Measurements from ENCODE around the gene CHAF1A.

Gene CHAF1A

DNA sequence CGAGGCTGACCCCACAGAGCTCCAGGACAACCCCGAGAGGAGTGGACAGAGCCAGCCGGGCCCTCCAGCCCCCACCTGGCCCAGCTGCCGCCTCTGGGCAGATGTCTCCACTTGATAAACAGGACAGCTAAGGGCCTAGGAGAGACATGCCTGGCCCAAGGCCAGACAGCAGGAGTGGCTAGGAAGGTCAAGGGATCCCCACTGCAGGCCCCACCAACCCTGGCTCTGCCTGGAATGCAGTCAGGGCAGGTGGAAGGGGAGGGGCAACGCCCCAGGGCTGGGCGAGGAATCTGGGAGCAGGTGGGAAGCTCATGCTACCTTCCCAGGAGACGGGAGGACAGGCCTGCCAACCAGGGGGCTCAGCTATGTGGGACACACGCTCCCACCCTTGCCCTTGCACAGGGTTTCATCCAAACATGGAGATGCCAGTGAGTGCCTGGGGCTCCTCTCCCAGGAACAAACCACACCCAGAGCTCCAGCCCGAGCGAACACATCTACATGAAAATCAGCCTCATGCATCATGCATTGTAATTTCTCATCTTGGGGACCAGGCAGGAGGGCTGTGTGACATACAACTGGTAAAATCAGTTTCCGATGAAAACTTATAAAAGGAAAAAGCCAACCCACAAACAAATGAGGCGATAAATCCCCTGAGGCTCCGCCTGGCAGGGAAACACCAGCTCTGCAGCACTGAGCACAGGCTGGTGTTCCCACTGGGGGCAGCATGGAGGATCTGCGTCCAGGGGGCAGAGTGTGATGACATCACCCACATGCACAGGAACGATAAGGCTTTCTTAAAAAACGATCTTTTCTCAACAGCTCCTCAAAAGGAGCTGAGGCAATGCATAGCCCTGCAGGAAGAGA is 27.0 kb upstream of the CHAF1A start (continued):
- TF ChIP-seq, protein P1, sequence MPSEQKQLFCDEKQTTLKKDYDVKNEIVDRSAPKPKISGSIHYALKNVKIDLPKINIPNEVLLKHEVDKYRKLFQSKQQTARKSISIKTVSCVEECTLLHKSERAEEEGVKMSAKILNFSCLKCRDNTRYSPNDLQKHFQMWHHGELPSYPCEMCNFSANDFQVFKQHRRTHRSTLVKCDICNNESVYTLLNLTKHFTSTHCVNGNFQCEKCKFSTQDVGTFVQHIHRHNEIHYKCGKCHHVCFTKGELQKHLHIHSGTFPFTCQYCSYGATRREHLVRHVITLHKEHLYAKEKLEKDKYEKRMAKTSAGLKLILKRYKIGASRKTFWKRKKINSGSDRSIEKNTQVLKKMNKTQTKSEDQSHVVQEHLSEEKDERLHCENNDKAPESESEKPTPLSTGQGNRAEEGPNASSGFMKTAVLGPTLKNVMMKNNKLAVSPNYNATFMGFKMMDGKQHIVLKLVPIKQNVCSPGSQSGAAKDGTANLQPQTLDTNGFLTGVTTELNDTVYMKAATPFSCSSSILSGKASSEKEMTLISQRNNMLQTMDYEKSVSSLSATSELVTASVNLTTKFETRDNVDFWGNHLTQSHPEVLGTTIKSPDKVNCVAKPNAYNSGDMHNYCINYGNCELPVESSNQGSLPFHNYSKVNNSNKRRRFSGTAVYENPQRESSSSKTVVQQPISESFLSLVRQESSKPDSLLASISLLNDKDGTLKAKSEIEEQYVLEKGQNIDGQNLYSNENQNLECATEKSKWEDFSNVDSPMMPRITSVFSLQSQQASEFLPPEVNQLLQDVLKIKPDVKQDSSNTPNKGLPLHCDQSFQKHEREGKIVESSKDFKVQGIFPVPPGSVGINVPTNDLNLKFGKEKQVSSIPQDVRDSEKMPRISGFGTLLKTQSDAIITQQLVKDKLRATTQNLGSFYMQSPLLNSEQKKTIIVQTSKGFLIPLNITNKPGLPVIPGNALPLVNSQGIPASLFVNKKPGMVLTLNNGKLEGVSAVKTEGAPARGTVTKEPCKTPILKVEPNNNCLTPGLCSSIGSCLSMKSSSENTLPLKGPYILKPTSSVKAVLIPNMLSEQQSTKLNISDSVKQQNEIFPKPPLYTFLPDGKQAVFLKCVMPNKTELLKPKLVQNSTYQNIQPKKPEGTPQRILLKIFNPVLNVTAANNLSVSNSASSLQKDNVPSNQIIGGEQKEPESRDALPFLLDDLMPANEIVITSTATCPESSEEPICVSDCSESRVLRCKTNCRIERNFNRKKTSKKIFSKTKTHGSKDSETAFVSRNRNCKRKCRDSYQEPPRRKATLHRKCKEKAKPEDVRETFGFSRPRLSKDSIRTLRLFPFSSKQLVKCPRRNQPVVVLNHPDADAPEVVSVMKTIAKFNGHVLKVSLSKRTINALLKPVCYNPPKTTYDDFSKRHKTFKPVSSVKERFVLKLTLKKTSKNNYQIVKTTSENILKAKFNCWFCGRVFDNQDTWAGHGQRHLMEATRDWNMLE (tag by site-specific recombination; conservative IDR thresholded peaks at IDR 0.05; ENCODE audit: low read depth): no peak
- TF ChIP-seq ZXDB (tag by site-specific recombination; IDR thresholded peaks at IDR 0.05) (no peak), SALL2 (tag by site-specific recombination; IDR thresholded peaks at IDR 0.05; ENCODE audit: borderline replicate concordance) (no peak), ZNF23 (tag by site-specific recombination; IDR thresholded peaks at IDR 0.05; ENCODE audit: borderline replicate concordance) (no peak), ZBTB20 (tag by site-specific recombination; IDR thresholded peaks at IDR 0.05) (peak; percentile 24; the same call in 1 of the 2 replicates), ZNF76 (tag by site-specific recombination; IDR thresholded peaks at IDR 0.05; ENCODE audit: borderline replicate concordance, low read depth) (no peak), ZSCAN23 (tag by site-specific recombination; IDR thresholded peaks at IDR 0.05) (no peak), ZFHX2 (tag by site-specific recombination; conservative IDR thresholded peaks at IDR 0.05) (no peak), GLIS1 (tag by site-specific recombination; IDR thresholded peaks at IDR 0.05) (peak; percentile 96), ZNF175 (tag by site-specific recombination; IDR thresholded peaks at IDR 0.05) (no peak), TRIM28 (IDR thresholded peaks at IDR 0.05; ENCODE audit: borderline replicate concordance, low read length) (no peak), ZNF654 (tag by site-specific recombination; IDR thresholded peaks at IDR 0.05; ENCODE audit: low read depth) (no peak), ZNF146 (tag by site-specific recombination; IDR thresholded peaks at IDR 0.05) (no peak), ZNF404 (tag by site-specific recombination; IDR thresholded peaks at IDR 0.05) (no peak), HOXC10 (CRISPR knock-in tag; IDR thresholded peaks at IDR 0.05) (no peak), ZNF184 (tag by site-specific recombination; IDR thresholded peaks at IDR 0.05) (no peak), KLF10 (tag by site-specific recombination; IDR thresholded peaks at IDR 0.05) (no peak), ZNF623 (tag by site-specific recombination; IDR thresholded peaks at IDR 0.05) (no peak), ZBTB48 (tag by site-specific recombination; IDR thresholded peaks at IDR 0.05) (peak; percentile 56; the same call in 1 of the 2 replicates), ZNF473 (tag by site-specific recombination; IDR thresholded peaks at IDR 0.05) (no peak), ZNF202 (tag by site-specific recombination; IDR thresholded peaks at IDR 0.05; ENCODE audit: borderline replicate concordance) (no peak)
- TF ChIP-seq, protein P2, sequence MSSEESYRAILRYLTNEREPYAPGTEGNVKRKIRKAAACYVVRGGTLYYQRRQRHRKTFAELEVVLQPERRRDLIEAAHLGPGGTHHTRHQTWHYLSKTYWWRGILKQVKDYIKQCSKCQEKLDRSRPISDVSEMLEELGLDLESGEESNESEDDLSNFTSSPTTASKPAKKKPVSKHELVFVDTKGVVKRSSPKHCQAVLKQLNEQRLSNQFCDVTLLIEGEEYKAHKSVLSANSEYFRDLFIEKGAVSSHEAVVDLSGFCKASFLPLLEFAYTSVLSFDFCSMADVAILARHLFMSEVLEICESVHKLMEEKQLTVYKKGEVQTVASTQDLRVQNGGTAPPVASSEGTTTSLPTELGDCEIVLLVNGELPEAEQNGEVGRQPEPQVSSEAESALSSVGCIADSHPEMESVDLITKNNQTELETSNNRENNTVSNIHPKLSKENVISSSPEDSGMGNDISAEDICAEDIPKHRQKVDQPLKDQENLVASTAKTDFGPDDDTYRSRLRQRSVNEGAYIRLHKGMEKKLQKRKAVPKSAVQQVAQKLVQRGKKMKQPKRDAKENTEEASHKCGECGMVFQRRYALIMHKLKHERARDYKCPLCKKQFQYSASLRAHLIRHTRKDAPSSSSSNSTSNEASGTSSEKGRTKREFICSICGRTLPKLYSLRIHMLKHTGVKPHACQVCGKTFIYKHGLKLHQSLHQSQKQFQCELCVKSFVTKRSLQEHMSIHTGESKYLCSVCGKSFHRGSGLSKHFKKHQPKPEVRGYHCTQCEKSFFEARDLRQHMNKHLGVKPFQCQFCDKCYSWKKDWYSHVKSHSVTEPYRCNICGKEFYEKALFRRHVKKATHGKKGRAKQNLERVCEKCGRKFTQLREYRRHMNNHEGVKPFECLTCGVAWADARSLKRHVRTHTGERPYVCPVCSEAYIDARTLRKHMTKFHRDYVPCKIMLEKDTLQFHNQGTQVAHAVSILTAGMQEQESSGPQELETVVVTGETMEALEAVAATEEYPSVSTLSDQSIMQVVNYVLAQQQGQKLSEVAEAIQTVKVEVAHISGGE (tag by site-specific recombination; conservative IDR thresholded peaks at IDR 0.05; ENCODE audit: low read depth): no peak
- TF ChIP-seq, protein P3, sequence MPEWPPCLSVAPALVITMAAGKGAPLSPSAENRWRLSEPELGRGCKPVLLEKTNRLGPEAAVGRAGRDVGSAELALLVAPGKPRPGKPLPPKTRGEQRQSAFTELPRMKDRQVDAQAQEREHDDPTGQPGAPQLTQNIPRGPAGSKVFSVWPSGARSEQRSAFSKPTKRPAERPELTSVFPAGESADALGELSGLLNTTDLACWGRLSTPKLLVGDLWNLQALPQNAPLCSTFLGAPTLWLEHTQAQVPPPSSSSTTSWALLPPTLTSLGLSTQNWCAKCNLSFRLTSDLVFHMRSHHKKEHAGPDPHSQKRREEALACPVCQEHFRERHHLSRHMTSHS (tag by site-specific recombination; IDR thresholded peaks at IDR 0.05): no peak
- TF ChIP-seq, protein P4, sequence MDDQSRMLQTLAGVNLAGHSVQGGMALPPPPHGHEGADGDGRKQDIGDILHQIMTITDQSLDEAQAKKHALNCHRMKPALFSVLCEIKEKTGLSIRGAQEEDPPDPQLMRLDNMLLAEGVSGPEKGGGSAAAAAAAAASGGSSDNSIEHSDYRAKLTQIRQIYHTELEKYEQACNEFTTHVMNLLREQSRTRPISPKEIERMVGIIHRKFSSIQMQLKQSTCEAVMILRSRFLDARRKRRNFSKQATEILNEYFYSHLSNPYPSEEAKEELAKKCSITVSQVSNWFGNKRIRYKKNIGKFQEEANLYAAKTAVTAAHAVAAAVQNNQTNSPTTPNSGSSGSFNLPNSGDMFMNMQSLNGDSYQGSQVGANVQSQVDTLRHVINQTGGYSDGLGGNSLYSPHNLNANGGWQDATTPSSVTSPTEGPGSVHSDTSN (CRISPR knock-in tag; IDR thresholded peaks at IDR 0.05): no peak
- TF ChIP-seq, protein P5, sequence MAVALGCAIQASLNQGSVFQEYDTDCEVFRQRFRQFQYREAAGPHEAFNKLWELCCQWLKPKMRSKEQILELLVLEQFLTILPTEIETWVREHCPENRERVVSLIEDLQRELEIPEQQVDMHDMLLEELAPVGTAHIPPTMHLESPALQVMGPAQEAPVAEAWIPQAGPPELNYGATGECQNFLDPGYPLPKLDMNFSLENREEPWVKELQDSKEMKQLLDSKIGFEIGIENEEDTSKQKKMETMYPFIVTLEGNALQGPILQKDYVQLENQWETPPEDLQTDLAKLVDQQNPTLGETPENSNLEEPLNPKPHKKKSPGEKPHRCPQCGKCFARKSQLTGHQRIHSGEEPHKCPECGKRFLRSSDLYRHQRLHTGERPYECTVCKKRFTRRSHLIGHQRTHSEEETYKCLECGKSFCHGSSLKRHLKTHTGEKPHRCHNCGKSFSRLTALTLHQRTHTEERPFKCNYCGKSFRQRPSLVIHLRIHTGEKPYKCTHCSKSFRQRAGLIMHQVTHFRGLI (tag by site-specific recombination; IDR thresholded peaks at IDR 0.05): no peak
- TF ChIP-seq, protein P6, sequence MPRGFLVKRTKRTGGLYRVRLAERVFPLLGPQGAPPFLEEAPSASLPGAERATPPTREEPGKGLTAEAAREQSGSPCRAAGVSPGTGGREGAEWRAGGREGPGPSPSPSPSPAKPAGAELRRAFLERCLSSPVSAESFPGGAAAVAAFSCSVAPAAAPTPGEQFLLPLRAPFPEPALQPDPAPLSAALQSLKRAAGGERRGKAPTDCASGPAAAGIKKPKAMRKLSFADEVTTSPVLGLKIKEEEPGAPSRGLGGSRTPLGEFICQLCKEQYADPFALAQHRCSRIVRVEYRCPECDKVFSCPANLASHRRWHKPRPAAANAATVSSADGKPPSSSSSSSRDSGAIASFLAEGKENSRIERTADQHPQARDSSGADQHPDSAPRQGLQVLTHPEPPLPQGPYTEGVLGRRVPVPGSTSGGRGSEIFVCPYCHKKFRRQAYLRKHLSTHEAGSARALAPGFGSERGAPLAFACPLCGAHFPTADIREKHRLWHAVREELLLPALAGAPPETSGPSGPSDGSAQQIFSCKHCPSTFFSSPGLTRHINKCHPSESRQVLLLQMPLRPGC (tag by site-specific recombination; IDR thresholded peaks at IDR 0.05): no peak

Measured in HEK293 (cell line).